Effector memory CD8-positive, alpha-beta T cell (primary cell): ENCODE data around the gene MACROH2A2.
"Not testable (repeated sequence)": the region's sequence is repeated elsewhere in the genome, so short reads cannot be mapped to it uniquely, and the experiment has no call there.

ENCODE experiments used
- ATAC-seq: fragments of 150-1000 bp; cut with Tn5 transposase; replicated peaks from 2 replicates; pipeline ENCODE4 v1.10.0; 2021; ENCODE audit warnings: mild to moderate bottlenecking, moderate library complexity
- DNase-seq, 3 experiments: peaks; one replicate each; pipeline ENCODE4 v3.0.0; 2021
- H3K27ac Mint-ChIP-seq, 2 donors: one replicate each; pipeline ENCODE4 v1.8.0; 2022; ENCODE audit warnings: mild to moderate bottlenecking in 2 of 2, mixed read lengths in 2 of 2, moderate library complexity in 2 of 2
- H3K27me3 Mint-ChIP-seq, 2 donors: one replicate each; pipeline ENCODE4 v1.8.0; 2022; ENCODE audit warnings: mixed read lengths in 2 of 2
- H3K36me3 Mint-ChIP-seq: one replicate; pipeline ENCODE4 v1.8.0; 2022; ENCODE audit warnings: mild to moderate bottlenecking, moderate library complexity, mixed read lengths; ENCODE audit not compliant: insufficient read depth
- H3K4me1 Mint-ChIP-seq, 2 donors: one replicate each; pipeline ENCODE4 v1.8.0; 2022; ENCODE audit warnings: low read depth in 2 of 2, mixed read lengths in 2 of 2
- H3K4me3 Mint-ChIP-seq, 2 donors: one replicate each; pipeline ENCODE4 v1.8.0; 2022; ENCODE audit warnings: mild to moderate bottlenecking in 2 of 2, mixed read lengths in 2 of 2, moderate library complexity in 2 of 2
- H3K9me3 Mint-ChIP-seq, 2 donors: one replicate each; pipeline ENCODE4 v1.8.0; 2022; ENCODE audit warnings: mixed read lengths in 2 of 2

Gene MACROH2A2

DNA sequence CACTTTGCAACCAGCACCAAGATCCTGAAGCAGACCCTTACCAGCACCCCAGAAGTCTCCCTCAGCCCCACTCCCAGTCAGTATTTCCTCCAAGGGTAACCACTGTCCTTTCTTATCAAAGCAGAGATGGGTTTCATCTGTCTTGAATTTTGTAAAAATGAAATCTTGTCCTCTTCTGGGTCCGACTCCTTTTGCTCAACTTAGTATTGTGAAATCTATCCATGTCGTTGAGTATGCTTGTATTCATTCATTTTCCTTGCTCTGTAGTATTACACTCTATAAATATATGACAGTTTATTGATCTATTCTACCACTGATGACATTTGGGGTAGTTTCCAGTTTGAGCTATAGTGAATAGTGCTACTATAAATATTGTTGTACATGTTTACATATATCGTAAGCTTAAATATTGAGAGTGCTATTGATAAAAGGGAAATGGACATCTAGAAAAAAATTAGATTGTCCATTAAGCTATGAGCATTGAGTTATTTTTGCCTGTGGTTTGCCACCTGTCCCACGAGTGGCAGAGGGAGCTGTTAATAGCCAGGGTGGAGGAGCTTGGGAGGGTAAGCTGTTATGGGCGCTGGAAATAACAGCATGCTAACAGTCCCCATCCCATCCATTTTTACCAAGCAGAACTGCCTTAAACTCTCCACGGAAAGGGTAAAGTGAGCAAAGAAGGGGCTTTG lies 43.5 kb downstream of the MACROH2A2 start:
- Mint-ChIP-seq H3K27ac (peak overlapping the region in 1 of 2 donors; percentile 9), H3K36me3 (peaks cover 30% of the 10 kb centered on the region), H3K4me1 (peaks cover 36 to 40% of the 10 kb centered on the region in 2 donors), H3K4me3 (no peak overlapping the region), H3K9me3 (no peaks in the 10 kb centered on the region), H3K27me3 (no peaks in the 10 kb centered on the region)
- DNase-seq = no peak
- no peak for ATAC-seq

DNA sequence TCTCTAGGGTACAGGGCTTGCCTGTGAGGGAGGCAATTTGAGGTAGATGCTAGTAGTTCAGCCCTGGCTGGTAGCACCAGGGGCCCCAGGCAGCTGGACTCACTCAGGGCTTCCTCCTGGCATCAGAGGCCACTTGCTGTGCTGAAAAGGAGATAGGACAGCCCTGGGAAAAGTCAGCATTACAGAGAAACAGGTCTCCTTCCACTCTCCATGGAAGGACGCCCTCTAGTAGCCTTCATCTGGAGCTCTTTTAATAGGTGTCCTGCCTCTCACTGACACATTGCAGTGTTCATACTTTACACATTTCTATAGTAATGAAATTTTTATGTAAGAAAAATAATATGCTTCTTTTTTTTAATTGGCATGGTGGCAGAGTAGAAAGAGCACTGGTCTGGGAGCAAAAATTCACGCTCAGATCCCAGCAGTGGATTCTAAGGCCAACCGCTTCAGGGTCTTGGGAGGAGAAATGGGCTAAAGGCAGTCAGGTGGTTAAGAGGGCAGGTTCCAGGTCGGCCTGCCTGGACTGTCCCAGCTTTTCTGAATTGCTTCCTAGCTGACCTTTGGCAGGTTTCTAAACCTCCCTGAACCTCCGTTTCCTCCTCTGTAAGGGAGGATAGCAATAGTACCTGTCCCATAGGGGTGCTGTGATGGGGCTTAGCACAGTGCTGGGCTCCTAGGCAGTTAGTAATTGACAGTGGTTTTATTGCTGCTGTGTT lies 44.2 kb downstream of the MACROH2A2 start:
- H3K4me1 Mint-ChIP-seq = peaks cover 32 to 36% of the 10 kb centered on the region in 2 donors
- H3K9me3 Mint-ChIP-seq = no peaks in the 10 kb centered on the region
- DNase-seq (no peak), ATAC-seq (no peak)
- no peaks in the 10 kb centered on the region for H3K27me3 Mint-ChIP-seq
- peak overlapping the region in 1 of 2 donors; percentile 17 for H3K27ac Mint-ChIP-seq
- H3K4me3 Mint-ChIP-seq = no peak overlapping the region
- H3K36me3 Mint-ChIP-seq = peaks cover 32% of the 10 kb centered on the region

GRCh38 chr10:70097459-70097858 lies 44.8 kb downstream of the MACROH2A2 start:
- Mint-ChIP-seq H3K36me3 (peaks cover 32% of the 10 kb centered on the region), H3K4me1 (peaks cover 26 to 30% of the 10 kb centered on the region in 2 donors), H3K27ac (peak overlapping the region in 1 of 2 donors; percentile 17), H3K27me3 (no peaks in the 10 kb centered on the region), H3K4me3 (no peak overlapping the region), H3K9me3 (no peaks in the 10 kb centered on the region)
- DNase-seq (no peak), ATAC-seq (no peak)

DNA sequence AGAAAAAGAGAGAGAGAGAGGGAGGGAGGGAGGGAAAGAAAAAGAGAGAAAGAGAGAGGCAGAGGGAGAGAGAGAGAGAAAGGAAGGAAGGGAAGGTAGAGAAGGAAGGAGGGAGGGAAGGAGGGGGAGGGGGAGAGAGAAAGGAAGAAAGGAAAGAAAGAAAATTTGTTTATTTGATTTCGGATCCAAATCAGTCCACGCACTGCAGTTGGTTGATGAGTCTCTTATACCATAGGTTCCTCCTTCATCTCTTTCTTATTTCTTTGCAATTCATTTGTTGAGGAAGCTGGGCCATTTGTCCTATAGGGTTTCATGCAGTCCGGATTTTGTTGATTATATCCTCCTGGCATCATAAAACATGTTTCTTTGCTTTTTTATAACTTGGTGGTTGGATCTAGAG lies 45.6 kb downstream of the MACROH2A2 start:
- Mint-ChIP-seq H3K27ac (no peak overlapping the region), H3K4me1 (peaks cover 21 to 24% of the 10 kb centered on the region in 2 donors), H3K9me3 (no peaks in the 10 kb centered on the region), H3K27me3 (no peaks in the 10 kb centered on the region), H3K4me3 (no peak overlapping the region), H3K36me3 (peaks cover 32% of the 10 kb centered on the region)
- DNase-seq = no peak
- no peak for ATAC-seq

- not testable (repeated sequence) for H3K4me1 Mint-ChIP-seq, H3K9me3 Mint-ChIP-seq, H3K27ac Mint-ChIP-seq, H3K4me3 Mint-ChIP-seq, H3K27me3 Mint-ChIP-seq, ATAC-seq, DNase-seq
- H3K36me3 Mint-ChIP-seq = peaks cover 26% of the 10 kb centered on the region
Observed at GRCh38 chr10:70101068-70101562, 48.5 kb downstream of the MACROH2A2 start.

DNA sequence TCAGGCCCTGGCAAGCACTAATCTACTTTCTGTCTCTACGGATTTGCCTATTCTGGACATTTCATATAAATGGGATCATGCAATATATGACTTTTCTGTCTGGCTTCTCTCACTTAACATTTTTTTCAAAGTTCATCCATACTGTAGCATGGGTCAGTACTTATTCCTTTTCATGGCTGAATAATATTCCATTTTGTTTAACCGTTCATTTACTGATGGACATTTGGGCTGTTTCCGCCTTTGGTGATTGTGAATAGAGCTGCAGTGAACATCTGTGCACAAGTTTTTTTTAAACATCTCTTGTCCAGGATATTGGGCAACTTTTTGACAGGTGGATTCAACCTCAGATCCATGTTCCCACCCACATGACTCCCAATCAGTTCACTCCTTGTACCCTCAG lies 49.0 kb downstream of the MACROH2A2 start:
- Mint-ChIP-seq H3K27ac (peak overlapping the region in 1 of 2 donors; percentile 49), H3K4me3 (no peak overlapping the region), H3K27me3 (no peaks in the 10 kb centered on the region), H3K36me3 (peaks cover 26% of the 10 kb centered on the region), H3K9me3 (no peaks in the 10 kb centered on the region), H3K4me1 (peaks cover 3 to 5% of the 10 kb centered on the region in 2 donors)
- DNase-seq (no peak), ATAC-seq (no peak)

GRCh38 chr10:70106958-70107791 lies 54.5 kb downstream of the MACROH2A2 start:
- Mint-ChIP-seq H3K27ac (peak overlapping the region; percentile 38 to 71), H3K9me3 (no peaks in the 10 kb centered on the region), H3K27me3 (no peaks in the 10 kb centered on the region), H3K4me3 (no peak overlapping the region), H3K4me1 (peaks cover 7 to 8% of the 10 kb centered on the region in 2 donors), H3K36me3 (peaks cover 8% of the 10 kb centered on the region)
- peak; percentile 36 for ATAC-seq
- no peak for DNase-seq

DNA sequence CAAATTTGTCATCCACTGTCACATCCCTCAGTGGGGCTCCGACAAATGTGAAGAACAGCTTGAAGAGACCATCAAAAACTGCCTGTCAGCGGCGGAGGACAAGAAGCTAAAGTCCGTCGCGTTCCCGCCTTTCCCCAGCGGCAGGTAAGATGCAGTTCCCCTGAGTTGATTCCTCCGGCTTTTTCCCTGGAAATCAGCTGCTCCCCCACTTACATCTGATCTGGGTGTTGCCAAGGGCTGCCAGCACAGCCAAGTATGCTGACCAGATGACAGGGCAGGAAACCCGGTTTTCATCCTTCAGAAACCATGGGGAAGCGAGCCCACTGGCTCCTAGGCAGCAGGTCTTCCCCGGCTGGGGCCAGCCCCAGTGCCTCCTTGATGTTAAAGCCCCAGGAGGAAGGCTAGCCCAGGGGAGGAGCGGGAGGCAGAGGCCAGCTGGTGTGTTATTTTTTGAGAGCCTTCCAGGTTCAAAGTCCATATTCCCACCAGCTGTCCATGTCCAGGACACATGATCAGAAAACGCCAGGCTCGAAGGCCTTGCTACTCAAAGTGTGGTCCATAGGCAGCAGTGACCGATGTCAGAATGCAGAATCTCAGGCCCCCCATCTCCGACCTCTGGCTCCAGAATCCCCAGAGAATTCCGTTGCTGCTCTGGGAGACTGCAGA lies 56.6 kb downstream of the MACROH2A2 start:
- H3K4me1 Mint-ChIP-seq = peaks cover 7 to 8% of the 10 kb centered on the region in 2 donors
- H3K27ac Mint-ChIP-seq = peak overlapping the region in 1 of 2 donors; percentile 25
- DNase-seq (no peak), ATAC-seq (no peak)
- no peak overlapping the region for H3K4me3 Mint-ChIP-seq
- H3K36me3 Mint-ChIP-seq = peaks cover 16% of the 10 kb centered on the region
- no peaks in the 10 kb centered on the region for H3K9me3 Mint-ChIP-seq
- H3K27me3 Mint-ChIP-seq = no peaks in the 10 kb centered on the region

GRCh38 chr10:70111496-70111895 lies 58.9 kb downstream of the MACROH2A2 start:
- no peak for DNase-seq
- Mint-ChIP-seq H3K4me1 (peaks cover 9 to 10% of the 10 kb centered on the region in 2 donors), H3K27ac (no peak overlapping the region), H3K36me3 (peaks cover 20% of the 10 kb centered on the region), H3K4me3 (no peak overlapping the region), H3K9me3 (no peaks in the 10 kb centered on the region), H3K27me3 (no peaks in the 10 kb centered on the region)
- no peak for ATAC-seq

GRCh38 chr10:70112071-70112470 lies 59.4 kb downstream of the MACROH2A2 start:
- H3K9me3 Mint-ChIP-seq = no peaks in the 10 kb centered on the region
- no peak overlapping the region for H3K4me3 Mint-ChIP-seq
- H3K36me3 Mint-ChIP-seq = peaks cover 20% of the 10 kb centered on the region
- DNase-seq (no peak), ATAC-seq (no peak)
- H3K4me1 Mint-ChIP-seq = peaks cover 10 to 12% of the 10 kb centered on the region in 2 donors
- no peaks in the 10 kb centered on the region for H3K27me3 Mint-ChIP-seq
- no peak overlapping the region for H3K27ac Mint-ChIP-seq

DNA sequence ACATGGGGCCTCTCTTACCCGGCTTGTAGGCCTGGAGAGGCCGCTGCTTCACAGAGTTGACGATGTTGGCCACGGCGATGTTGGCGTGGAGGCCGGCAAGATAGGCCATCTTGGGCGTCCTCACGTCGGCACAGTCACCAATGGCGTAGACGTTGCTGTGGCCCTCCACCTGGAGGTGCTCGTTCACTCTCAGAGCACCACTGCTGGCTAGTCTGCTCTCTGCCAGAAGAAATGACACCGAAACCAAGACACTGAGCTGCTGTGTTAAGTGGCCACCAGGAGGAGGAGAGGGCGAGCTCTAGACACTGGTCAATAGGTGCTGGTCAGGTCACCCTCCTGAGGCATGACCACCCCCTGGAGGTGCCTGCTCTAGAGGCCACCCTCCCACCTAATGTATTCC lies 62.3 kb downstream of the MACROH2A2 start:
- H3K27me3 Mint-ChIP-seq = no peaks in the 10 kb centered on the region
- H3K4me3 Mint-ChIP-seq = no peak overlapping the region
- DNase-seq = no peak
- H3K4me1 Mint-ChIP-seq = peaks cover 5 to 8% of the 10 kb centered on the region in 2 donors
- no peaks in the 10 kb centered on the region for H3K9me3 Mint-ChIP-seq
- H3K36me3 Mint-ChIP-seq = peaks cover 20% of the 10 kb centered on the region
- no peak for ATAC-seq
- no peak overlapping the region for H3K27ac Mint-ChIP-seq

DNA sequence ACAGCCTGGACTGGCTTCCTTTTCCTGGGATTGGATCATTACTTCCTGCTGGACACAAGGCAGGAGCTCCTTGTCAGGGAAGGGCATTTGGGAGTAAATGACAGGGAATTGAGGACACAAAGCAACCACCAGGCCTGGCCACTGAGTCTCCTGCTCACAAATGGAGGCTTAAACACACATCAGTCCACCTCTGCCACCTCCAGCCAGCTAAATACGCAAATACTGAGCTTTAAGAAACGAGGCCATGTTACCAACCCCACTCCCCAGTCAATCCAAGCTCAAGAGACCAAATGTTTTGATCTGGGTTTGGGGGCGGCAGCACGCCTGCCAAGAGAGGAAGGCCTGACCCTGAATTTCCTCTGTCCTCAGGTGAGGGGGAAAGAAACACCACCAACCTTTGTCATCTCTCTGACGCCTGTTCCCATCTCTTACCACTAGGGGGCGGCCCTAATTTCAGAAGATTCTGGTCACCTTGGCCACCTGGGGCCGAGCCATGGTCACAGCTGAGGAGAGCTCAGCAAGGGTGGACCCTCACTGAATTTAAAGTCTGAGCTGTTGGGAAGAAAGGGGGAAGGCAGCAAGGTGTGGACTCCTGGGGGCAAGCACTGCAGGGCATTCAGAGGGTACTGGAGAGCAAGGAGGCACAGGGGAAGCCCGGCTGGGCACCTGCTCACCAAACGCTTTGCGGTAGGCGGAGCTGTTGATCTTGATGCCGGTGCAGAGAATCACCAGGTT lies 63.5 kb downstream of the MACROH2A2 start:
- Mint-ChIP-seq H3K4me1 (peaks cover 5 to 8% of the 10 kb centered on the region in 2 donors), H3K27ac (no peak overlapping the region), H3K4me3 (no peak overlapping the region)

More for the DNA sequence above, 63.5 kb downstream of the MACROH2A2 start:
- peaks cover 20% of the 10 kb centered on the region for H3K36me3 Mint-ChIP-seq
- no peaks in the 10 kb centered on the region for H3K27me3 Mint-ChIP-seq
- ATAC-seq (peak; percentile 80), DNase-seq (peak; percentile 55 to 66 (median 55))
- H3K9me3 Mint-ChIP-seq = no peaks in the 10 kb centered on the region
